Activated naive CD8-positive, alpha-beta T cell treated with anti-CD3 and anti-CD28 coated beads, Interleukin-2, amount 10 ng/mL, durations not matched to agents 7 days and 5 days (primary cell): ENCODE results near the gene ANXA11. TPM values are rescaled to one million over a fixed set of nuclear protein-coding genes. Genes with fewer than 3 reads are reported as not detected.

ENCODE experiments used
- ATAC-seq: fragments of 150-1000 bp; cut with Tn5 transposase; one replicate; pipeline ENCODE4 v1.10.0; 2021; ENCODE audit warnings: low read depth, moderate library complexity
- POLR2A ChIA-PET: fragments of 350-600 bp; sonication (Branson Sonifier 250); formaldehyde crosslinking; loops from one replicate; lab custom pipeline; 2021; ENCODE audit warnings: antibody characterized with exemption; lab: Charles Lee
- DNase-seq: peaks from one replicate; pipeline ENCODE4 v3.0.0; 2021
- H3K27ac Mint-ChIP-seq: one replicate; pipeline ENCODE4 v1.8.0; 2022; ENCODE audit warnings: mild to moderate bottlenecking, mixed read lengths
- H3K27me3 Mint-ChIP-seq: one replicate; pipeline ENCODE4 v1.8.0; 2022; ENCODE audit warnings: mild to moderate bottlenecking, moderate library complexity, mixed read lengths
- H3K36me3 Mint-ChIP-seq: one replicate; pipeline ENCODE4 v1.8.0; 2021; ENCODE audit warnings: mild to moderate bottlenecking, mixed read lengths
- H3K4me1 Mint-ChIP-seq: one replicate; pipeline ENCODE4 v1.8.0; 2021; ENCODE audit warnings: mixed read lengths
- H3K4me3 Mint-ChIP-seq: one replicate; pipeline ENCODE4 v1.8.0; 2022; ENCODE audit warnings: mild to moderate bottlenecking, moderate library complexity, mixed read lengths
- H3K9me3 Mint-ChIP-seq: one replicate; pipeline ENCODE4 v1.8.0; 2021; ENCODE audit warnings: mixed read lengths
- total RNA-seq, 2 experiments: library from RNA; stranded (reverse); gene quantifications; one replicate each; pipeline ENCODE4 v1.2.3, GENCODE V29; 2021

Gene ANXA11
- total RNA-seq, 2 experiments from 2014 or later = 263 to 277 TPM

DNA sequence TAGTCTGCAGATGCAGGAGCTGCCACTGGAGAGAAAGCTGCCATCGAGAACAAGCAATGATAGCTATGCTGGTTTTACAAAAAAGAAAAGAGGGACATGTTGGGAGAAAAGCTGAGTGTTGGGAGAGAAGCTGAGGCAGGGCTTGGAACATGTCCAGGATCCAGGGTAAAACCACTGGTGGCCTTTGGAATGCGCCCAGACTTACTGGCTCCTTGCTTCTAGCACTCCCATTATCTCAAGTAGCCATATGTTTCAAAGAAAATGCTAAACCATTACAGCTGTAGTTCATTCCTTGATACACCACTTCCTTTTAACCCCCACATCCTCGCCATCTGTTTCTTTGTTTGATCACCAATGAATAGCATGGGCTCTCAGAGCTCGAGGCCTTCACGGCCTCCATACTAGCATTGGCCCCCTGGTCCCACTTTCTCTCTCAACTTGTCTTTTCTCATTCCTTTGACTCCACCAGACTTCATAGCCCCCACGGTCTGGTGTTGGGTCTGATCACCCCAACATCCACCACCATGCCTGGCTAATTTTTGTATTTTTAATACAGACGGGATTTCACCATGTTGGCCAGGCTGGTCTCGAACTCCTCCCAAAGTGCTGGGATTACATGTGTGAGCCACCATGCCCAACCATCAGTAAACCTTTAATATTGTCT, 96.6 kb downstream of the ANXA11 start:
- DNase-seq (no peak), ATAC-seq (no peak)
- Mint-ChIP-seq H3K4me1 (no peaks in the 10 kb centered on the region), H3K36me3 (no peaks in the 10 kb centered on the region), H3K4me3 (no peak overlapping the region), H3K27me3 (peaks cover 3% of the 10 kb centered on the region), H3K27ac (no peak overlapping the region), H3K9me3 (peaks cover 12% of the 10 kb centered on the region)
- POLR2A ChIA-PET = no interaction called here

DNA sequence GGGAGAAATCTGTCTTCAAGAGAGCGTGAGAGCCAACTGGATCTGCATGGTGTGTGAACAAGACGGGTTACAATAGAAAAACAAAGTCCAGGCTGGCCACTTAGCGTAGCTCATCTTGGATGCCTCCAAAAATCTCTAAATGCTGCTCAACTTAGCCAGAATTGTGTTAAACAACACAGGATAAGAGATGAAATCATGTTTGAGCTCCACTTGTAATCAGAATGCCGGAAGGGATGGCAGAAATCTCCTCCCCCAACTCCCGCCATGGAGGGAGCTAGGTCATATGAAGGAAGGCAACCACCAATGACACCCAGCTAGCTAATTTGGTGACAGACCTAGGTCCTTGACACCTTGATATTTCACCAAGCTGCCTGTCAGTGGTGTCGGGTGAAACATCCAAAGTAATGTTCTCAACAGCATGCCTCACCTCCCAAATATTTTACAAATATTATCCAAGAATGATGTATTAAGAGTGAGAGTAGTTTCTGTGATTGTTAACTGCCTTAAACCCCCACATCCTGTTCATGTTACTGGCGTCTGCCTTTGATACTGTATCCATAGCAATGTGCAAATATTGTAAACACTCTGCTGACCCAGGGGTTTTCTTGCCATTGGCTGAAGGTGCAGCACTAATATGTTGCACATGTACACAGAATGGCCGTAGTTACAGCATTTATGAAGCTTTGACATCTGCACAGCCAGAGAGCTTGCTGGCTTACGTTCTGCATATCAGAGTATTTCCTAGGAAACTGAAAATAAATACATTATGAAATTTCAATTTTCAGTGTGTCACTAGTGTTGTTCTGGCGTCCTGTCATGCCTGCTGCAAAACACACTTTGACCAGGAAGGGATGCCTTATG, 101.0 kb downstream of the ANXA11 start:
- POLR2A ChIA-PET = no interaction called here
- Mint-ChIP-seq H3K4me1 (no peaks in the 10 kb centered on the region), H3K27me3 (peaks cover 2% of the 10 kb centered on the region), H3K9me3 (peaks cover 6% of the 10 kb centered on the region), H3K27ac (no peak overlapping the region), H3K4me3 (no peak overlapping the region), H3K36me3 (no peaks in the 10 kb centered on the region)
- DNase-seq (no peak), ATAC-seq (no peak)

Other genes starting within 250 kb of the ANXA11 start
- 10 to 100 TPM; 13.2 to 13.8 TPM for gene TMEM254, start 126.9 kb downstream of the ANXA11 start, total RNA-seq
- gene PLAC9, start 72.8 kb downstream of the ANXA11 start, total RNA-seq = not detected
- not detected for gene MAT1A, start 84.1 kb upstream of the ANXA11 start, total RNA-seq
- gene DYDC1, start 151.2 kb upstream of the ANXA11 start, total RNA-seq = not detected
- gene DYDC2, start 151.2 kb upstream of the ANXA11 start, total RNA-seq = not detected
- gene PRXL2A, start 203.0 kb upstream of the ANXA11 start, total RNA-seq = 10 to 100 TPM; 13.6 to 14.0 TPM
- 100 to 1,000 TPM in 1 of 2 experiments, 10 to 100 TPM in 1; 98.8 to 112 TPM for gene TSPAN14, start 248.8 kb upstream of the ANXA11 start, total RNA-seq